Stimulated activated naive CD4-positive, alpha-beta T cell treated with Interleukin-2 at 50 U/mL for 16 hours (primary cell): ENCODE results near the gene SLC39A11.

Experiments used
- DNase-seq: peaks from one replicate; lab custom pipeline; 2025; lab: John Stamatoyannopoulos, UW

SLC39A11 gene

GRCh38 chr17:72747501-72747900 lies 345.0 kb downstream of the SLC39A11 start:
- DNase-seq = no peak

- no peak for DNase-seq
Measured at GRCh38 chr17:72745241-72745640, 347.2 kb downstream of the SLC39A11 start.

GRCh38 chr17:72743037-72743467 lies 349.4 kb downstream of the SLC39A11 start:
- DNase-seq = no peak

GRCh38 chr17:72737151-72737690 lies 355.3 kb downstream of the SLC39A11 start:
- DNase-seq = no peak

GRCh38 chr17:72735592-72735991 lies 356.9 kb downstream of the SLC39A11 start:
- DNase-seq = no peak

- no peak for DNase-seq
Measured at GRCh38 chr17:72735048-72735447, 357.4 kb downstream of the SLC39A11 start.

- no peak for DNase-seq
Measured at GRCh38 chr17:72734613-72735012, 357.9 kb downstream of the SLC39A11 start.

- DNase-seq = no peak
Measured at GRCh38 chr17:72733619-72734282, 358.7 kb downstream of the SLC39A11 start.

GRCh38 chr17:72732893-72733618 lies 359.4 kb downstream of the SLC39A11 start:
- no peak for DNase-seq

GRCh38 chr17:72730077-72730476 lies 362.4 kb downstream of the SLC39A11 start:
- no peak for DNase-seq

- peak; percentile 7 for DNase-seq
Measured at GRCh38 chr17:72726936-72727335, 365.6 kb downstream of the SLC39A11 start.

GRCh38 chr17:72725433-72726068 lies 366.9 kb downstream of the SLC39A11 start:
- peak; percentile 38 for DNase-seq

- no peak for DNase-seq
Measured at GRCh38 chr17:72724267-72724666, 368.2 kb downstream of the SLC39A11 start.

GRCh38 chr17:72723711-72724110 lies 368.8 kb downstream of the SLC39A11 start:
- DNase-seq = no peak

- no peak for DNase-seq
Measured at GRCh38 chr17:72720494-72720825, 372.0 kb downstream of the SLC39A11 start.

GRCh38 chr17:72719578-72720493 lies 372.7 kb downstream of the SLC39A11 start:
- peak; percentile 38 for DNase-seq

GRCh38 chr17:72719206-72719577 lies 373.3 kb downstream of the SLC39A11 start:
- DNase-seq = no peak

GRCh38 chr17:72717676-72718075 lies 374.8 kb downstream of the SLC39A11 start:
- DNase-seq = no peak

- DNase-seq = no peak
Measured at GRCh38 chr17:72717276-72717675, 375.2 kb downstream of the SLC39A11 start.

GRCh38 chr17:72715906-72716572 lies 376.4 kb downstream of the SLC39A11 start:
- DNase-seq = no peak

- DNase-seq = no peak
Measured at GRCh38 chr17:72714357-72714966, 378.0 kb downstream of the SLC39A11 start.
